GM12878 (cell line): ENCODE results near the gene CPVL.

Experiments used
- EZH2 ChIP-seq: IDR thresholded peaks from 2 replicates; pipeline ENCODE4 v1.6.1; 2012; ENCODE audit warnings: low read depth, mild to moderate bottlenecking, control low read depth, inconsistent platforms, low read length, borderline replicate concordance; ENCODE audit not compliant: control insufficient read depth
- KDM1A ChIP-seq: fragments of 200-600 bp; sonication (generic); IDR thresholded peaks from 2 replicates; pipeline ENCODE4 v1.6.1; 2016; ENCODE audit warnings: borderline replicate concordance
- POLR2A ChIP-seq: IDR thresholded peaks from 2 replicates; pipeline ENCODE4 v1.6.1; 2011; ENCODE audit warnings: low read depth, mild to moderate bottlenecking, low read length
- TF ChIP-seq, protein P1 (sequence below): fragments of 450-650 bp; IDR thresholded peaks from 2 replicates; pipeline ENCODE4 v1.6.1; 2017; ENCODE audit warnings: antibody characterized with exemption, mild to moderate bottlenecking, moderate library complexity
- TF ChIP-seq, protein P2 (sequence below): fragments of 450-650 bp; IDR thresholded peaks from 2 replicates; pipeline ENCODE4 v1.6.1; 2017; ENCODE audit warnings: mild to moderate bottlenecking

DNA sequence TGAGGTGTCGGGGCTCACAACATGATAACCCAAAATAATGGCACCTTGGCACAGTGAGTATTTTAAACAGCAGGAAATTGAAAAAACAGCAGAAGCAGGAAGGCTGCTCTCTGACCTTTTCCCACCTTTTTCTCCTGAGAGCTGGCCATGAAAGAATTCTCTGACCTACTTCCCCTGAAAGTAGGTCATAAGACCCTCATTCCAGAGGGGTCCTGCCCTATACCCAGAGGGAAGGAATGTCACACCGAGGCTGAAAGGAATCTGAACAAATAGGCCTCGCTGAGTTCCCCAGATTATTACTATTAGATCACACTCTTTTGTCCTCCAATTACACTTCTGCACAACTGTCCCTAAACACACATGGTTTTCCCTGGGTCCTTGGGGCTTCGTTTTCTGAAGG is 18.8 kb downstream of the CPVL start:
- TF ChIP-seq, protein P1, sequence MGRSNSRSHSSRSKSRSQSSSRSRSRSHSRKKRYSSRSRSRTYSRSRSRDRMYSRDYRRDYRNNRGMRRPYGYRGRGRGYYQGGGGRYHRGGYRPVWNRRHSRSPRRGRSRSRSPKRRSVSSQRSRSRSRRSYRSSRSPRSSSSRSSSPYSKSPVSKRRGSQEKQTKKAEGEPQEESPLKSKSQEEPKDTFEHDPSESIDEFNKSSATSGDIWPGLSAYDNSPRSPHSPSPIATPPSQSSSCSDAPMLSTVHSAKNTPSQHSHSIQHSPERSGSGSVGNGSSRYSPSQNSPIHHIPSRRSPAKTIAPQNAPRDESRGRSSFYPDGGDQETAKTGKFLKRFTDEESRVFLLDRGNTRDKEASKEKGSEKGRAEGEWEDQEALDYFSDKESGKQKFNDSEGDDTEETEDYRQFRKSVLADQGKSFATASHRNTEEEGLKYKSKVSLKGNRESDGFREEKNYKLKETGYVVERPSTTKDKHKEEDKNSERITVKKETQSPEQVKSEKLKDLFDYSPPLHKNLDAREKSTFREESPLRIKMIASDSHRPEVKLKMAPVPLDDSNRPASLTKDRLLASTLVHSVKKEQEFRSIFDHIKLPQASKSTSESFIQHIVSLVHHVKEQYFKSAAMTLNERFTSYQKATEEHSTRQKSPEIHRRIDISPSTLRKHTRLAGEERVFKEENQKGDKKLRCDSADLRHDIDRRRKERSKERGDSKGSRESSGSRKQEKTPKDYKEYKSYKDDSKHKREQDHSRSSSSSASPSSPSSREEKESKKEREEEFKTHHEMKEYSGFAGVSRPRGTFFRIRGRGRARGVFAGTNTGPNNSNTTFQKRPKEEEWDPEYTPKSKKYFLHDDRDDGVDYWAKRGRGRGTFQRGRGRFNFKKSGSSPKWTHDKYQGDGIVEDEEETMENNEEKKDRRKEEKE = no peak
- no peak for TF ChIP-seq POLR2A
- no peak for TF ChIP-seq EZH2
- no peak for TF ChIP-seq KDM1A
- TF ChIP-seq, protein P2, sequence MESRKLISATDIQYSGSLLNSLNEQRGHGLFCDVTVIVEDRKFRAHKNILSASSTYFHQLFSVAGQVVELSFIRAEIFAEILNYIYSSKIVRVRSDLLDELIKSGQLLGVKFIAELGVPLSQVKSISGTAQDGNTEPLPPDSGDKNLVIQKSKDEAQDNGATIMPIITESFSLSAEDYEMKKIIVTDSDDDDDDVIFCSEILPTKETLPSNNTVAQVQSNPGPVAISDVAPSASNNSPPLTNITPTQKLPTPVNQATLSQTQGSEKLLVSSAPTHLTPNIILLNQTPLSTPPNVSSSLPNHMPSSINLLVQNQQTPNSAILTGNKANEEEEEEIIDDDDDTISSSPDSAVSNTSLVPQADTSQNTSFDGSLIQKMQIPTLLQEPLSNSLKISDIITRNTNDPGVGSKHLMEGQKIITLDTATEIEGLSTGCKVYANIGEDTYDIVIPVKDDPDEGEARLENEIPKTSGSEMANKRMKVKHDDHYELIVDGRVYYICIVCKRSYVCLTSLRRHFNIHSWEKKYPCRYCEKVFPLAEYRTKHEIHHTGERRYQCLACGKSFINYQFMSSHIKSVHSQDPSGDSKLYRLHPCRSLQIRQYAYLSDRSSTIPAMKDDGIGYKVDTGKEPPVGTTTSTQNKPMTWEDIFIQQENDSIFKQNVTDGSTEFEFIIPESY = no peak
